ENCODE results near the gene ROR2.
"Not testable (repeated sequence)": the region's sequence is repeated elsewhere in the genome, so short reads cannot be mapped to it uniquely, and the experiment has no call there.

ROR2 gene

GRCh38 chr9:91567642-91568274 lies 382.3 kb downstream of the ROR2 start:
- DNase-seq (ENCODE audit: low read depth in 2 of 2) = no peak

DNA sequence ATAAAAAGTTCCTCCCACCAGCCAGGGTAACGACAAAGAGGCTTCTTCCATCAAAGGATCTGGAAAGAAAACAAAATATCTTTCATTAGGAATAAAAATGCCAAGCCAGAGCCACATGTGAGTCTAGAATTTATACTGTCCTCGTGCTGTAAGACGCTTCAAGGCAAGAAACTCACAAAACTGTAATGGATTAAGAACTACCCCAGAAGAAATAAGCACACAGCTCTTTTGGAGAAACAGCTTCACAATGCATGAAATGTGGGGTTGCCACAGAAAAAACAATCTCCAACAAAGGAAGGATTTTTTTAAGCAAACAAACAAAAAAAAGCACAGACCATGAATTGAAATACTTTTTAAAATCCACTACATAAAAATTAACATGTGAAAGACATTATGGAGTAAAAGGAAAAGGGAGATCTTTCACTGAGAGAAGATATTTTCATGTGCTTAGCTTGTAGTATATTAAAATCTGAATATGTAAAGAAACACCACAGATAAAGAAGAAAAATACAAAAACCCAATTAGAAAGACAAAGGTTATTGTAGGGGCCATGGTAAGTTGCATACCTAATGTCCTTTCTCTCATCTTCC lies 385.9 kb downstream of the ROR2 start:
- DNase-seq (ENCODE audit: low read depth in 2 of 2) = no peak

GRCh38 chr9:91562416-91562815 lies 387.6 kb downstream of the ROR2 start:
- DNase-seq (ENCODE audit: low read depth in 2 of 2) = no peak

DNA sequence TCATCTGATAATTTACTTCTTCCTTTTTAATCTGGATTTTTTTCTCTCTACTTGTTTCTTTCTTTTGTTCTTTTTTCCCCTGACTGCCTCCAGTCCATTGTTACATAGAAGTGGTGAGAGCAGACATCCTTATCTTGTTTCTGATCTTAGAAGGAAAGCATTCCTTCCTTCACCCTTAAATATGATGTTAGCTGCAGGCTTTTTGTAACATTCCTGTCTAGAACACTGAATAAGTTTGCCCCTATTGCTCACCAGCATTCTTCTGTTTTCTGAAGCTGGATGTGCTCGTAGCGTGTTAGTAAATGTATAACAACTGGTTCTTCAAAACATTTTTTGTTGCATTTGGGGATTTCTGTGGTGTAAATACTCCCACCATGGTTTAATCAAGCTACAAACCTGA lies 389.7 kb downstream of the ROR2 start:
- no peak for DNase-seq (ENCODE audit: low read depth in 2 of 2)

GRCh38 chr9:91558879-91559278 lies 391.1 kb downstream of the ROR2 start:
- DNase-seq (ENCODE audit: low read depth in 2 of 2) = no peak

DNA sequence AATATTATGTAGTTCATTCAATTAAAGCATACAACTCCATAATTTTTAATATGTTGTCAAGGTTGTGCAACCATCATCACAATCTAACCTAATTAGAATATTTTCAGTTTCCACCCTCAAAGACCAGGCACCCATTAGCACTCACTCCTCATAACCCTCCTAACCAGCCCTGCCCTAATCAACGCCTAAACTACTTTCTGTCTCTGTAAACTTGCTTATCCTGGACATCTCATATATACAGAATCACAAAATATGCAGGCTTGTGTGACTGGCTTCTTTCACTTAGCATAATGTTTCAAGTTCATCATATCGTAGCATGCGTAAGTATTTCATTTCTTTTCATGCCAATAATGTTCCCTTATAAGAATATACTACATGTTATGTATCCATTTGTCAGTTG lies 391.6 kb downstream of the ROR2 start:
- no peak for DNase-seq (ENCODE audit: low read depth in 2 of 2)

DNA sequence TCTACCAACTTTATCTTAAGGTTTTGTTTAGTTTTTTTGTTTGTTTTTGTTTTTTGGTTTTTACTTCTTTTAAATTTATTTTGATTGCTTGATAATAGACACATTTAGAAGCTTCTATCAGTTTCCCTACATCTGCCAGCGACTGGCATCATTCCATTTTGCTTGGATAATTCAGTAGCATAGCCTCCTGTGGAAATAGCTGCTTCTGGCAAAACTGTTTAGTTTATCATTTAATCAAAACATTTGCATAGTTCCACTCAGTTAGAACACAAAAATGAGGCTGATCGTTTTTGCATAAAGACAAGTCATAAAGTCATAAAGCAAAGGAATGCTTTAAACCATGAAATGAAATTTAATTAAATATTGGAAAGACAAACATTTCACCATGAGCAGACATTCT lies 392.7 kb downstream of the ROR2 start:
- no peak for DNase-seq (ENCODE audit: low read depth in 2 of 2)

- no peak for DNase-seq (ENCODE audit: low read depth in 2 of 2)
Measured at GRCh38 chr9:91555132-91555531, 394.9 kb downstream of the ROR2 start.

- DNase-seq (ENCODE audit: low read depth in 2 of 2) = no peak
Measured at GRCh38 chr9:91549177-91549576, 400.9 kb downstream of the ROR2 start.

GRCh38 chr9:91547081-91547480 lies 402.9 kb downstream of the ROR2 start:
- DNase-seq (ENCODE audit: low read depth in 2 of 2) = no peak

DNA sequence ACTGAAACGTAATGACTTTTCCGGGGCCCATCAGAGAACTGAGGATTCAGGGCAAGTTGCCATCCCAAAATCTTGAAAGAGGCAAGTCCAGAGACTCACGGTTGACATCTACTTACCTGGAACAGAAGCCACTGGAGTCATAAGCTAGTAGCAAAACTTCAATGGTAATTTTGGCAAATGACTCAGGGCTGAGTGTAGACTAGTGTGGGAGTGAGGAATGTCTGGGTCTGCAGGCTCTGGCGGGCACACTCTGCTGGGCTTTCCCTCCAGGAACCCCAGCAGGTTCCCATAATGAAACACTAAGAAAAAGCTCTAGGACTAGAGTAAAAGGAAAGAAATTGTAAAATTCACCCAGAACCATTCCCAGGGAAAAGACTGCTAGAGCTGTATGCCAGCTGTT lies 403.5 kb downstream of the ROR2 start:
- DNase-seq (ENCODE audit: low read depth in 2 of 2) = no peak

GRCh38 chr9:91541734-91542133 lies 408.3 kb downstream of the ROR2 start:
- DNase-seq (ENCODE audit: low read depth in 2 of 2) = no peak

- not testable (repeated sequence) for DNase-seq (ENCODE audit: low read depth in 2 of 2)
Measured at GRCh38 chr9:91540506-91540905, 409.5 kb downstream of the ROR2 start.

GRCh38 chr9:91536211-91536691 lies 413.8 kb downstream of the ROR2 start:
- DNase-seq (ENCODE audit: low read depth in 2 of 2) = no peak

DNA sequence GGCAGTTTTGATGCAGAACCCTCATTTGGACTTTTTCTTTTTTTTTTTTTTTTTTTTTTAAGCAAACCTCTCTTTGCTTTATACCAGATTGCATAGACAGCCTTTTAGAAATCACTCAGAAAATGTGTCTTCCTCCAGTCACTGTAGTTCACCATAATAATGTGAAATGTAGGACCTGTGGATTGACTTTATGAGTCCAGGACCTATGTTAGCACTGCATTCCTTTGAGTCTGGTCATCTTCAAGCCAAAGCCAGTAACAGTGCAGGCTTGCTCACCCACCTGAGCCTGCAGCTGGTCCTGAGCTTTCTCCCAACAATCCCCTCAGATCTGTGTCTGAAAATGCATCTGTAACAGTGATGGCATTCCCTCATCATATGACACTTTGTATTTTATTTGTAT lies 415.7 kb downstream of the ROR2 start:
- DNase-seq (ENCODE audit: low read depth in 2 of 2) = no peak

DNA sequence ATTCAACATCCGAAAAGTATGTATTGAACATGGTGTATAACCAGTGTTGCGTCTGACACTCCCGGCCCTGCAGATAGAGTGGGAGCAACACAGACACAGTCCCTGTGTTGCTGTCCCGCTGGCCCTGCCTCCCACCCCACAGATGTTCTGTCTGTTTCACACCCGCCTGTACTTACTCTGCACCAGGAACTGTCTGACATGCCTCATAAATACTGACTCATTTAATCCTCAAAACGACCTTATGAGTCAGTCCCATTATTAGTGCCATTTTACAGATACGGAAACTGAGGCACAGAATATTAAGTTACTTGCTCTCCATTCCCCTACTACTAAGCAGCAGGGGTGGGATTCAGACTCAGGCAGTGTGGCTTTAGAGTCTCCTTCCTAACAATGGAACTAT lies 416.6 kb downstream of the ROR2 start:
- no peak for DNase-seq (ENCODE audit: low read depth in 2 of 2)

GRCh38 chr9:91532325-91532724 lies 417.7 kb downstream of the ROR2 start:
- no peak for DNase-seq (ENCODE audit: low read depth in 2 of 2)

- no peak for DNase-seq (ENCODE audit: low read depth in 2 of 2)
Measured at GRCh38 chr9:91530829-91531228, 419.2 kb downstream of the ROR2 start.

DNA sequence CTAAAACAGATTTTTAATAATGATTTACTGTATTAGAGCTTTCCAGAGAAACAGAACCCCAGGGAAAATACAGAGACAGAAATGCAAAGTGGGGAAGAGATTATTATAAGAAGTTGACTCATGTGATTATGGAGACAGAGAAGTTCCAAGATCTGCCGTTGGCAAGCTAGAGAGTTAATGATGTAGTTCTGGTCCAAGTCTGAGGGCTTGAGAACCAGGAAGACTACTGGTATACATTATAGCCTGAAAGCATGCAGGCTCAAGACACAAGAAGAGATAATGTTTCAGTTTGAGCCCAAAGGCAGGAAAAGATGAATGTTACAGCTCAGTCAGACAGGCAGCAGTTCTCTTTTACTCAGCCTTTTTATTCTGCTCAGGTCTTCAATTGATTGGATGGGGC lies 427.5 kb downstream of the ROR2 start:
- DNase-seq (ENCODE audit: low read depth in 2 of 2) = no peak

DNA sequence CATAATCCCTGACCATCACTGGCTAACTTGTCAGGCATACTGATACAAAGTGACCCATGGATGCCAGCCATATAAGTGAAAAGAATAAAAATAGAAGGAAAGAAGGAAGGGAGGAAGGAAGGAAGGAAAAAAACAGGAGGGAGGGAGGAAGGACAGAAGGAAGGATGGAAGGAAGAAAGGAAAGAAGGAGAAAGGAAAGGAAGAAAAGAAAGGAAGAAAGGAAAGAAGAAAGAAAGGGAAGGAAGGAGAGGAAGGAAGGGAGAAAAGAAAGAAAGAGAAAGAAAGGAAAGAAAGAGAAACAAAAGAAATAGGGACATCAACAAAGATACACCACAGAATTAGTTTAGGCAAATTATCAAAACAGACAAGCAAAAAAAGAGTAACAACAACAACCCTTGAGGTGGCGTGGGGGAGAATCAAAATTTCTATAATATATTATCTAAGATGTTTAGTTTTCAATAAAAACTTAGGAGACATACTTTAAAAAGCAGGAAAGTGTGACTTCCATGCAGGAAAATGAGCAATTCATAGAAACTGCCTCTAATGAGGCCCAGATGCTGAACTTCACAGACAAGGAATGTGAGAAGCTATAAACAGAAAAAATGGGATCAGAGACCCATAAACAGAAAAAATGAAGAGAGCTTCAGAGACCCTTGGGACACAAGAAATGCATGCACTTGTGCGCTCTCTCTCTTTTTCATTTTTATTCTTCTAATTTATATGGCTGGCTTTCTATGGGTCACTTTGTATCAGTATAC lies 430.3 kb downstream of the ROR2 start:
- DNase-seq (ENCODE audit: low read depth in 2 of 2) = no peak

- no peak for DNase-seq (ENCODE audit: low read depth in 2 of 2)
Measured at GRCh38 chr9:91518462-91518861, 431.6 kb downstream of the ROR2 start.

DNA sequence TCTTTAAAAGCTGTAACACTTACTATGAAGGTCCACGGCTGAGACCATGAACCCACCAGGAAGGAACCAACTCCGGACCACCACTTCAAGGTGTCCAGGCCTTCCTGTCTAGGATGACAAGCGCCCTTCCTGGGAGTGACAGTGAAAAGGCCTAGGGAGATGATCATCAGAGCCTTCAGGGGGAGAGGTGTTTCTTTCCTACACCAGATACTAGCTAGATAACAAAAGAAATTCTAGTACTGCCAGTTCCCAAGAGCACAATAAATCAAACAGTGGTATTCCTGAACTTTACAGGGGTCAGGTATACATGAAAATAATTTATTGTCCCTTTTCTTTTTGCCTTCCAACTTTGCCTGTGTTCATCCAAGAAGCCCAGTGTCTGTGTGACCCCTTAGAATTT lies 432.2 kb downstream of the ROR2 start:
- no peak for DNase-seq (ENCODE audit: low read depth in 2 of 2)

GRCh38 chr9:91517332-91517731 lies 432.7 kb downstream of the ROR2 start:
- DNase-seq (ENCODE audit: low read depth in 2 of 2) = not testable (repeated sequence)
